HG03025 (cell line): ENCODE measurements around the gene ABHD10.
"Not testable (repeated sequence)": the region's sequence is repeated elsewhere in the genome, so short reads cannot be mapped to it uniquely, and the experiment has no call there.

ENCODE experiments used
- ATAC-seq: cut with Tn5 transposase; IDR thresholded peaks from one replicate; pipeline ENCODE4 v1.9.1; 2021; ENCODE audit warnings: mild to moderate bottlenecking, moderate library complexity; ENCODE audit not compliant: unreplicated experiment, low FRiP score

ABHD10 gene

DNA sequence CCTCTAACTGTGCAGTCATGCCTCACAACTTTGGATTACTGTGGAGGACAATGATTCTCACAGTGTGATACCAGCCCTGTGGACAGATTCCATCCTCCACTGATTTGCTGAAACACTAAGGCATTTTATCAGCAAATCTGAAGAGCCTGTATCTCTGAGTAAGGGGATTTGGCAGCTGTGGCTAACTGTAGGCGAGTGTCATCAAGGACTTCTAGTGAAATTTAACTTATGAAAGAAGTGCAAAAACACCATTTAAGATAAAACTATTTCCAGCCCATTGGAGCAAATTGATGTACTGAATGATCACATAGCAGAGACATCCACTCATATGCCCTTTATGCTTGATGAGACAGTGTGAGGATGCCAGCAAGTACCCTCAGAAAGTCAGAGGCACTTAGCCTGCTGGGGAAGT lies 41.9 kb downstream of the ABHD10 start:
- no peak for ATAC-seq

DNA sequence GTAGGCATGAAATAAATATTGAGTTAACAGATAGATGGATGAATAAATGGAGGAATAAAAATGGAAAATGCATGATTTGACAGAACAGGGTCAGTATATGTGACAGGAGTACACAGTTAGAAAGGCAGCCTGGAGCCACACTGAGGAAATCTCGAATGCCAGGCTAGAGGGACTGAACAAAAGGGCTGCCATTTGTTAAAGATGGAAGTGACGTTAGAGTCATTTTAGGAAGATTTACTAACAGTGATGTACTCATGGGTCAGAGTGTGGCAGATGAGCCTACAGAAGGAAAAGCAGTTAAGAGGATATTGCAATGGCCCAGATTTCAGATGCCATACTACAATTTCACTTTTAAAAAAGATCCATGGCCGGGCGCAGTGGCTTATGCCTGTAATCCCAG lies 48.3 kb downstream of the ABHD10 start:
- ATAC-seq, result no peak

DNA sequence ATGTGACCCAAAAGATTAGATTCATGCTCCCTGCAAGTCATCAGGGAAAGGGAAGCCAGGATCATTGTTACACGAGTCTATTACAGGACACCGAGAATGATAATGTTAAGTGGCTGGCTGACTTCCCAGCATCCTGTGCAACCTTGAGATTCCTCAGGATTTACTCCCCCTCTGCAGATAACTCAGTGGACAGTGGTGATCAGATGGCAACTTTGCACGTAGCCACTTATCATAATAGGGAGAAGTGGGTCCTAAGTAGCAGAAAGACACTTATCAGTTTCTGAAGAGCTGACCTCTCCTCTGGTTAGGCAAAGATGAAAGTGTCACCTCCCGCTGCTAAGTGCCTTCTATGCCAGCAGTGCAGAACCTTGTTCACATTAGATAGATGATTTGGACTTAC lies 49.0 kb downstream of the ABHD10 start:
- ATAC-seq, result no peak

DNA sequence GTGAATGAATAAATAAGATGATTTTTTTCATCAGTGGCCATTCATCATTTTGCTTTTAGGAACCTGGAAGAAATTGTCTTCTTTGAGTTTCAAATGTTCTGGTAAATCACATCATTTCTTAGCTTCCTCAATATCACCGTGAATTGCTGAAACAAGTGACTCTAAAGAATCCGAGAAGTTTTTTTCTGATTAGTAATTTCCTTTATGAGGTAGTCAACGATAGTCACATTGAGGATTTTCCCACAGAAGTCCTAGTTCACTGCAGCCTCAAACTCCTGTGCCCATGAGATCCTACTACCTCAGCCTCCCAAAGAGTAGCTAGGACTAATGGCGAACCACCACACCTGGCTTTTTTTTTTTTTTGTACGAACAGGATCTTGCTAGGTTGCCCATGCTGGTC lies 52.1 kb downstream of the ABHD10 start:
- ATAC-seq, result no peak

DNA sequence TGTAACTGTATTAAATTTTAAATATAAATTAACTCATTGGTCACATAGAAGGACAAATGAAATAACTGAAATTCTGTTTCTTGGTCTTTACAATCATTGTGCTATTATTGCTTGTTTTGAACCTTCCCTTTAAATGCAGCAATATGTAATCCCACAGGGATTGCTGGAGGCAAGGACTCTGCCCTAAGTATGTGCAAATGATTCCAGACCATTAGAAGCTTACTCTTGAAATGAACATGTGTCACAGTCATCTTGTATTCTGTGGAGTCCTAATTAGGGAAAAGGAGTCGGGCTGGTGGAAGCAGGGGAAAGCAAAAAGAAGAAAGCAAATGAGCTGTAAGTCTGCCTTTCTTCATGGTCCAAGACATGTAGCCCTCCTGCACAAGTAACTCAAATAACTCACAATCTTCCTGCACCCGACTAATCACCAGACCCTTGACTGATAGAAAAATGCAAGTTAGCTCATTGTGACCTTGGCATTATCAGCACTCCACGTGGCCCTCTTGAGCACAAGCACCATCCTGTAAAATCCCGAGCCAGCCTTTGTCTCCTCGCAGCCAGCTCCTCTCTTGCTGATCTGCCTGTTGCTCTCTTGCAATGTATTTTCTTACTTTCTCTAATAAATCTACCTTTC lies 53.4 kb downstream of the ABHD10 start:
- ATAC-seq, result no peak

DNA sequence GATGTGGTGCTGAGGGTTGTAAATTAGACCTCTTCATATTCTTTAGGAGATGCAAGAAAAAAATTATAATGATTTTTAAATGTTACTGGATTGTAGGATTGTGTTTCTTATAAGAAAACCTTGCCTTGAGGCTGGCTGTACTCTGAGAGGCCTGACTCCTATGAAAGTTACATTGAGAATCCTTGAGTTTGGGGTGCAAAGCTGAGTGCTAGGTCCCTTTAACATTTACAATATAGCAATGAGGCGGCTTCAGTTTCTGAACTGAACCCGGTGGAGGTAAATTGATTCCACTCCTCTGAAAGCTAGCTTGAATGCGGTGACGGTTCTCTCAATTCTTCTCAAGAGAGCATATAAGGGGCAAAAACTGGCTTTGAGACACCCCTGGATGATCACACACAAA lies 55.6 kb downstream of the ABHD10 start, which contains the start of gene TMPRSS7:
Gene TMPRSS7 (plus strand): TSS at position 301 of the 400 bp plus-strand sequence. CDS start 110 bp downstream, outside the sequence.
- no peak for ATAC-seq

DNA sequence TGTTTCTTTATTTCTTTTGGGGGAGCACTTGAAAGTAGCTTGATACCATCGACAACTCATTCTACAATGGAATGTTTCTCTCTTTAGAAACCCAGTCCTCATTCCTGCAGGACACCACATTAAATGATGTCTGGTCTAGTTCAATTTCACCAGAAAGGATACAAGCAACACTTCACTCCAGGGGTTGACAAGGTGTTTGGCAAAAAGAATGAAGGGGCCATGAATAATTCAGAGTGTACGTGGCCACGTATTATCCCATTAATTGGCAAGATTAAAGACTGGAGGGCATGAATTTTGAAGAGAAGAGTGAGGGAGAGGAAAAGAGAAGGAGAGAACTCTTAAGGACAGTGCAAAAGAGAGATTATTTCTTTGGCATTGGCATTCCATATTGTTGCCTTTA lies 56.4 kb downstream of the ABHD10 start:
- ATAC-seq, result no peak

DNA sequence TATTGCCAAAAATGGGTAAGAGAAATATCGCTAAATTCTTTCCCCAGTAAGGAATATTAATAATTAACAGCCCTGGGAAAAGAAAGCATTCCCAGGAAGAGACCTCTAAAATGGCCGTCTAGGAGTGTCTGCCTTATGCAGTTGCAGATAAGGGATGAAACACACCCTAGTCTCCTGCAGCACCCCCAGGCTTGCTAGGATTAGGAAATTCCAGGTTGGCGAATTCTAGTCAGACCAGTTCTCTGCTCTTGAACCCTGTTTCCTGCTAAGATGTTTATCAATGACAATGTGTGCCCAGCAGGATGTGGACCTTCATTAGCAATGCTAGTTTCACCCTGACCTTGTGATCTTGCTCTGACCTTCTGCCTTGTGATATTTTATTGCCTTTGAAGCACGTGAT lies 58.4 kb downstream of the ABHD10 start:
- not testable (repeated sequence) for ATAC-seq

DNA sequence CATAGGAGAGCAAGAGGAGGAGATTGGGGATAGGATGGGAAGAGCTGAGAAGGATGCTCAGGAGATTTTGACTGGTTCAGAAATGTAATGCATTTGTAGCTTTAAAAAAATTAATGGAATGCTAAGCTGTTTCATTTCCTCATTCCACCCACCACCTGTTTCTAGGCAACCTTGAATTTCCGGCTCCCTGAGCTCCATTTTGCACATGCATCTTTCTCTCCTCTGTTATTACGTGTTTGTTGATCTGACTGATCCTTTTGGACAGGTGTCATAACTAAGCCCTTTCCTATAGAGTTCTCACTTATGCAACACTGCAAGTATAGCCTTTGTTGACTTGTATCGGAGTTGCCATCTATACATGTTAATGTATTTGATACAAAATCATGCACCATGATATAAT lies 60.0 kb downstream of the ABHD10 start:
- ATAC-seq, result no peak

DNA sequence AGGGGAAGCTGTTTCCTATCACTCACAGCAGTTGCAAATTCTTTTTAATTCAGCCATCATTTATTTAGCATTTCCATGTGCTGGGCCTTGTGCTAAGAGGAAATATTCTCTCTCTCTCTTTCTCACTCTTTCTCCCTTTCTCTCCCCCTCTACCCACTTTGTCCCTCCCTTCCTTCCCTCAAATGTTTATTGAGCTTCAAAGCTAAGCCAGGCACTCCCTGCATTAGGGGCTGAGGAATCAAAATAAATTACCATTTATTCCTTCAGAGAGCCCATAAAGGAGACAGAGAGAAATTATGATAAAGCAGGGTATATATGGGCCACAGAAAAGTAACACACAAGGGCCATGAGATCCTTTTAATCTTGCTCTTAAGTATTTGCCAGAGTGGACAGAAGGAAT lies 62.5 kb downstream of the ABHD10 start:
- ATAC-seq, result no peak

DNA sequence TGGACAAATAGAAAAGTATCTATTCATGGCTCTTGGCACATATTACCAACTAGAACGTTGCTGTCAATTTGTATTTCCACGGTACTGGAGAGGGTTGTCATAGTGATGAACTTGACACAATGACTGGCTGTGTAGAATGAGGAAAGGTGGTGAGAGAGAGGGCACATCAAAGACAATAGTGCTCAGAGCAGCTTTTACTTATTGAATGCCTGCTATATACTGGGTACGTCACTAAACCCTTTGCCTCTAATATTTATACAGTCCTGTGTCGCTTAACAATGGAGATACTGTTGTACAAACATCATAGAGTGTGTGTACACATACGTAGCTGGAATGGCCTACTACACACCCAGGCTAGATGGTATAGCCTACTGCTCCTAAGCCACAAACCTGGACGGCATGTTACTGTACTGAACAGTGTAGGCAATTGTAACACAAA lies 64.0 kb downstream of the ABHD10 start:
- no peak for ATAC-seq
